Ectodermal cell (in vitro differentiated cells): Measurements from ENCODE around the gene CLRN3.

Source experiments
- H3K27ac ChIP-seq: 2 replicates; pipeline ENCODE4 v1.7.0; 2013; ENCODE audit warnings: mild to moderate bottlenecking, low read depth, low read length; ENCODE audit not compliant: insufficient read depth, poor library complexity, severe bottlenecking
- H3K27me3 ChIP-seq: 2 replicates; pipeline ENCODE4 v1.7.0; 2013; ENCODE audit warnings: mild to moderate bottlenecking, low read length; ENCODE audit not compliant: insufficient read depth, control insufficient read depth, poor library complexity, severe bottlenecking
- H3K36me3 ChIP-seq: one replicate; pipeline ENCODE4 v1.7.0; 2013; ENCODE audit warnings: low read length; ENCODE audit not compliant: control insufficient read depth, insufficient read depth
- H3K4me1 ChIP-seq: one replicate; pipeline ENCODE4 v1.7.0; 2013; ENCODE audit warnings: low read length; ENCODE audit not compliant: control insufficient read depth, insufficient read depth
- H3K4me3 ChIP-seq: 2 replicates; pipeline ENCODE4 v1.7.0; 2013; ENCODE audit warnings: low read depth, low read length, control low read depth; ENCODE audit not compliant: insufficient read depth
- H3K9me3 ChIP-seq: 2 replicates; pipeline ENCODE4 v1.7.0; 2013; ENCODE audit warnings: mild to moderate bottlenecking, low read length, moderate library complexity; ENCODE audit not compliant: control insufficient read depth
- WGBS, 2 experiments: methylation state at CpG; one replicate each; pipeline ENCODE4 v1.1.7; 2013; ENCODE audit warnings: missing lambda C conversion rate in 2 of 2; 5-methylcytosine and 5-hydroxymethylcytosine counted together

The CLRN3 gene

DNA sequence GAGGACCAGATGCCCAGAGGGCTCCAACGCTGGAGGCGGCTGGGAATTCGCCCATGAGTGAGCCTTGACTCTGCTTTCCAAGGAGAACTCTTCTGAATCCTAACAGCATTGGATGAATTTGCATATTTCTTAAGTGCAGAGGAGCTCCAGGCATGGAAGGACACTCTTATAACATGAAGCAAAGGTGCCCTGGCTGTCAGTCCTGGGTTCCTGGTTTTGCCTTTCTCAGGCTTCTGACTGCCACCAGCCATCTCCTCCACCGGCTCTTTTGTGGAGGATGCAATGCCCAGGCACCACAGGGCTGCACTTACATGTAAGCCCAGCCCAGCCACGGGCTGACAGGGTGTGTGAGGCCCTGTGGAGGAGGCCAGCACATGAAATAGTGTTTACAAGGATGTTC, 8.2 kb downstream of the CLRN3 start:
- Histone ChIP-seq H3K4me3 (no peak overlapping the region), H3K27me3 (no peaks in the 10 kb centered on the region), H3K9me3 (no peaks in the 10 kb centered on the region), H3K4me1 (no peaks in the 10 kb centered on the region), H3K36me3 (no peaks in the 10 kb centered on the region), H3K27ac (no peak overlapping the region)
- 92 to 94% methylated on average over 5 of the region's 5 CpGs for WGBS, 2 experiments

DNA sequence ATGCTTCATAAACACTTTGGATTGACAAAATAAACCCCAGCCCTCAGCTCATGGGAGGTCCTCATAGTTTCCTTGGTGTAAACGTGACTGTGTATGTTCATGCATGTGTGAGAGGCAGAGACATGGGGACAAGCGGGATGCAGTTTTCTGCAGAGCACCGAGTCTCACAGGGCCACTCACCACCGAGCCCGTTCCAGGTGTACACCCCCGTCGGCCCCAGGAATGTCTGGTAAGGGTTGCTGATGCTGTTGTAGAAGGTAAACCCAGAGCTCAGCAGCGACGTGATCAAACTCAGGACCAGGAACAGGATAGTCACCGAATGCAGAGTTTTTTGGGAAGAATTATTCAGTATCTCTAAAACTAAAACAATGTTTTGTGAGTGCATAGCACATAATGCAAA, 9.2 kb downstream of the CLRN3 start:
- no peaks in the 10 kb centered on the region for H3K4me1 ChIP-seq
- no peaks in the 10 kb centered on the region for H3K27me3 ChIP-seq
- no peak overlapping the region for H3K27ac ChIP-seq
- 94 to 96% methylated on average over 10 of the region's 10 CpGs for WGBS, 2 experiments
- H3K4me3 ChIP-seq, result no peak overlapping the region
- H3K9me3 ChIP-seq, result no peaks in the 10 kb centered on the region
- H3K36me3 ChIP-seq, result no peaks in the 10 kb centered on the region

DNA sequence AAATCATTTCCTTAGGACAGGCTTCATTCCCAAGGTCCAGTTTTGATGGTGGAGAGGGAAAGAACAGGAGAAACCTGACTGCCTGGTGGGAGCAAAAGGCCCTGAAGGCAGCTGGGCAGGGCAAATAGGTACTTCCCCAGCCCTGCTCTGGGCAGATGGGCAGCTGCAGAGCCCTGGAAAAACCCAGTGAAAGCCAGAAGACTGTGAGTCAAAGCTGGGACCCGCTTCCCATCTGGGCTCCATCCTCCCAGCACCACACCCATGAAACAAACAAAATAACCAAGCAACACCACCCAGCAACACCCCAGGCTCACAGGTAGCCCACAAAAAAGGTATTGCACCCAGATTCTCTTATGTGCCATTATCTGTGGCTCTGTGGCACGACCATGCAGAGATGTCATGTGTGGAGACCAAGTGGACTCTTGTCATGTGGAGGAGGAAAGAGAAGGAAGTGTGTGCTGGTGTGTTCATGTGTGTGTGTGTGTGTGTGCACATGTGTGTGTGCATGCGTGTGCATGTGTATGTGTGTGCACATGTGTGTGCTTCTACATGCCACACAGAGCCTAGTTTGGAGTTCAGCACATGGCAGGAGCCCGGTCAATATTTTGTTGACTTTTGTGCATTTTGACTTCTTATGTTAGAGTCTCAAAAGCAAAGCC, 9.8 kb downstream of the CLRN3 start:
- H3K27ac ChIP-seq, result no peak overlapping the region
- H3K4me1 ChIP-seq, result no peaks in the 10 kb centered on the region
- H3K27me3 ChIP-seq, result no peaks in the 10 kb centered on the region
- 91 to 93% methylated on average over 4 of the region's 4 CpGs for WGBS, 2 experiments
- no peaks in the 10 kb centered on the region for H3K36me3 ChIP-seq
- no peaks in the 10 kb centered on the region for H3K9me3 ChIP-seq
- H3K4me3 ChIP-seq, result no peak overlapping the region

DNA sequence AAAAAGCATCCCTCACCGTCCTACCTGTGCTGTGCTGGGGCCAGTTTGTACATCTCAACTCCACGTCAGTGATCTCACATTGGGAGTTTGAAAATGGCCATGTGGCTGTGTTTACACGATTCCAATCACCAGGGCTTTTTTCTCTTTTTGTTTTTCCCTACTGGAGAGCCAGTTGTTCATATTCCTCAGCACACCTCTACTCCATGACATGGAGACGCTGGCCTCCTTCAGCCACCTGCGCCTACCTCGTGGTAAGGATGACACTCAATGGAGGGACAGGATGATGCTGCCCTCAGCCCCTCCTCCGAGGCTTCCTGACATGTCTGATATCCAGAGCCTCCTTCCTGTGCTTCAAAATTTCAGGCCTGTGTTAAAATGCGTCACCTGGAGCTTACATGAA, 10.3 kb downstream of the CLRN3 start:
- no peaks in the 10 kb centered on the region for H3K36me3 ChIP-seq
- no peaks in the 10 kb centered on the region for H3K4me1 ChIP-seq
- no peak overlapping the region for H3K27ac ChIP-seq
- H3K9me3 ChIP-seq, result no peaks in the 10 kb centered on the region
- H3K27me3 ChIP-seq, result no peaks in the 10 kb centered on the region
- H3K4me3 ChIP-seq, result no peak overlapping the region
- 81 to 83% methylated on average over 8 of the region's 8 CpGs for WGBS, 2 experiments

DNA sequence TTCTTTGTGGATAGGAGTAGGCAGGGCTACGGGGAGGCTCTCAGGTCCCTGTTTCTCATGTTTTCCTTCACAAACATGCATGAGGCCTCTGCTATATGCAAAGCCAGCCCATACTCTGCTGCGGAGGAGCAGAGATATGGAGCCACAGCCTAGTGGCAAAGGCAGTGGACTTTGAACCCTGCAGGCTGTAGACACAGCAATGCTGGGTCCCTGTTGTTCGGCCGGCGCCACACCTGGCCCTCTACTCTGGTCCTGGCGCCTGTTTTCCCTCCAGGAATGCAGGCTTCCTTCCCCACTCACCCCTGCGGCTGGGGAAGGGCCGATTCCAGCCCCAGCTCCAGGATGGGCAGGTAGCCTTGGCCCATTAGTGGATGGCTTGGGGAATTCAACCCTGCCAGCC, 11.5 kb downstream of the CLRN3 start:
- H3K36me3 ChIP-seq, result no peaks in the 10 kb centered on the region
- WGBS, 2 experiments, result 91 to 95% methylated on average over 8 of the region's 8 CpGs
- H3K27me3 ChIP-seq, result no peaks in the 10 kb centered on the region
- no peak overlapping the region for H3K27ac ChIP-seq
- no peak overlapping the region for H3K4me3 ChIP-seq
- no peaks in the 10 kb centered on the region for H3K4me1 ChIP-seq
- no peaks in the 10 kb centered on the region for H3K9me3 ChIP-seq

DNA sequence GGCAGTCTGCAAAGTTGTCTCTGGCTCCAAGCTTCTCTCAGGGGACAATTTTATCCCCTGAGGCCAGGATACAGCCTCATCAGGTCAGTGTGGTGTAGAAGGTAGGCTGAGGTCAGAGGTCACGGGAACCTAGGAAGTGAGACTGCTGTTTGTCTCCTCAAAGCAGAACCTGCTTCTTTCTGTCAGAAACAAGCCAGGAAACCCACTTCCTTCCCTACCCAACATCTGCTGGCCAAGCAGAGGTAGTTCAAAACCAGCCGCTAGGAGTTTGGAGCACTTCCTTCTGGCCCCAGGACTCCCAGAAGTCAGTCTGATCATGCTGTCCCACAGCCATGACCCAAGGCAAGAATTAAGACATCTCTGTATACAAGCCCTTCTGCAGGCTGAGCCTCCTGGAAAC, 12.2 kb downstream of the CLRN3 start:
- Histone ChIP-seq H3K4me1 (no peaks in the 10 kb centered on the region), H3K27ac (no peak overlapping the region)

DNA sequence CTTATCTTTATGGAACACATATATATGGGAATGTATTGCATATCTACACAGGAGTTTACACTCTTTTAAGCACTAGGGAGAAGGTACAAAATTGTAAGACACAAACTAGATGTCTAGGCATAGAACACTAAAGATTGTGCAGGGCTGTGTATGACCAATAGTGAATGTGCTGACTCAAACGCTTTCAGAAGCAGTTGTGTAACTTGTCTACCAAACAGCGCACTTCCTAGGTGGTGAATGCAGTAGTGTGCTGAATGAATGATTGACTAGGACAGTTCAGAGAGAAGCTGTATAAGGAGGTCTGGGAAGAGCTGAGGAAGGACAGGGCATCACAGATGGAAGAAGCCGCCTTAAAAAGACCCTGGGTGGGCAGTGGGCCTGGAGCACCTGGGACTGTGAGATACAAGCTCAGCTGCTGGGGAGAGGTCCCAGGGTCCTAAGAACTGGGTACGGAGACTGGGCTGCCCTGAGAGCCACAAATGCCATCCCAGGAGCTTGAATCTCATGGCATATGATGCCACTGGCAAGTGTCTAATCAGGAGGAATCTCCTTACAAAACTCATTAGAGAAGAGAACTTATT, 14.2 kb downstream of the CLRN3 start:
- H3K27ac ChIP-seq, result no peak overlapping the region
- no peaks in the 10 kb centered on the region for H3K36me3 ChIP-seq
- no peaks in the 10 kb centered on the region for H3K9me3 ChIP-seq
- H3K27me3 ChIP-seq, result no peaks in the 10 kb centered on the region
- WGBS, 2 experiments, result 92 to 96% methylated on average over 4 of the region's 4 CpGs
- no peak overlapping the region for H3K4me3 ChIP-seq
- H3K4me1 ChIP-seq, result no peaks in the 10 kb centered on the region

More for the DNA sequence above, 12.2 kb downstream of the CLRN3 start:
- 86 to 92% methylated on average over 1 of the region's 2 CpGs for WGBS, 2 experiments
- H3K36me3 ChIP-seq, result no peaks in the 10 kb centered on the region
- H3K27me3 ChIP-seq, result no peaks in the 10 kb centered on the region
- no peak overlapping the region for H3K4me3 ChIP-seq
- no peaks in the 10 kb centered on the region for H3K9me3 ChIP-seq

DNA sequence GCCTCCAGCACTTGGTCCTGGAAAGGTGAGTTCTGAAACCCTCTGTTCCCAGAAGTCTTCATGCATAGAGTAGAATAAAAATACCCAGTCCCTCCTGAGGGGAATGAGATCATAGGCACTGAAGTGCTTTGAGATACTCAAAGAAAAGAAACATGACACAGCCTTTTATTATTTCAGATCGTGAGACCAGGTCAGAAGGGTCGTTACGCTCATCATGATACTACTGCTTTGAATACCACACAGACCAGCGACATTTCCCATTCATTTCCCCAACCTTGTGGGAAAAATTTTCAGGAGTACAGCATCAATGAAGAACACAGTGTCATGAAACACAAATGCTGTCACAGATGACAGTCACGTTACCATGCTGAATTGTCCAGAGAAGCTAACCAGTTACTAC, 15.0 kb downstream of the CLRN3 start:
- Histone ChIP-seq H3K4me1 (no peaks in the 10 kb centered on the region), H3K9me3 (no peaks in the 10 kb centered on the region), H3K4me3 (no peak overlapping the region), H3K36me3 (no peaks in the 10 kb centered on the region), H3K27me3 (no peaks in the 10 kb centered on the region), H3K27ac (no peak overlapping the region)
- 87 to 88% methylated on average over 5 of the region's 5 CpGs for WGBS, 2 experiments

DNA sequence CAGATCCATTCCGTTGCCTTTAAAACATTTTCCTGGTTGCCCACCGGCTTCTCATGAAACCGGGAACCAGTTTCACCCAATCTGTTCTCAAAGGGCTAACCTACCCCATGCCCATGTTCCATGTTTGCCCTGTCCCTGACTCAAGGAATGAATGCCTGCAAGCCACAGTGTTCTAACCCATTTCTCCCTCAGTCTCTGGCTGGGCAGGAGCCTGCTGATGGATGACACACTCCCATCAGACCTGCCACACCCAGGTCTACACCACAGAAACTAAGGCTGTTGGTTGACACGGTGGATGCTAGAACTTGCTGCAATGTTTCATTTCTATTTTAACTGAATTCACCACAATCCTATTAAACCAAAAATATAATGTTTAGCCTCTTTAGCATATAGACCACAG, 15.6 kb downstream of the CLRN3 start:
- Histone ChIP-seq H3K36me3 (no peaks in the 10 kb centered on the region), H3K4me1 (no peaks in the 10 kb centered on the region), H3K9me3 (no peaks in the 10 kb centered on the region), H3K4me3 (no peak overlapping the region), H3K27me3 (no peaks in the 10 kb centered on the region), H3K27ac (no peak overlapping the region)
- WGBS, 2 experiments, result 93% methylated on average over 4 of the region's 4 CpGs

DNA sequence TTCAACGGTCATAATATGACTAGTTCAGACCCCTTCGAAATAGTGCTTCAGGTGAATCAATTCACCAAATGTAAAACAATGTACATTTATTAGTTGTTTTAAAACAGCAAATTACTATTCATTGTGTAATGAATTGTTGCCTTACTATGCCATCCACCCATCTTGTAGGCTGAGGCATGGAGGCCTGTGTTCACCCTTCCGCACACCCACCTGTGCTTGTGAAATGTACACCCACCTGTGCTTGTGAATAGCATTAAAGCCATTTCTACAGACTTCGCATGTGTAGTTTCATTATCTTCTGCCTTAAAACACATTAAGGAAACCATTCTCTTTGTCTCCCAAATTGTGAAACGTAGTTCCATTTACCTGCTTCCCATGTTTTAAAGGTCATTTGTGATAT, 16.8 kb downstream of the CLRN3 start:
- H3K4me3 ChIP-seq, result no peak overlapping the region
- H3K4me1 ChIP-seq, result no peaks in the 10 kb centered on the region
- H3K9me3 ChIP-seq, result no peaks in the 10 kb centered on the region
- 91 to 99% methylated on average over 3 to 5 of the region's 5 CpGs for WGBS, 2 experiments
- H3K27ac ChIP-seq, result no peak overlapping the region
- no peaks in the 10 kb centered on the region for H3K36me3 ChIP-seq
- no peaks in the 10 kb centered on the region for H3K27me3 ChIP-seq

DNA sequence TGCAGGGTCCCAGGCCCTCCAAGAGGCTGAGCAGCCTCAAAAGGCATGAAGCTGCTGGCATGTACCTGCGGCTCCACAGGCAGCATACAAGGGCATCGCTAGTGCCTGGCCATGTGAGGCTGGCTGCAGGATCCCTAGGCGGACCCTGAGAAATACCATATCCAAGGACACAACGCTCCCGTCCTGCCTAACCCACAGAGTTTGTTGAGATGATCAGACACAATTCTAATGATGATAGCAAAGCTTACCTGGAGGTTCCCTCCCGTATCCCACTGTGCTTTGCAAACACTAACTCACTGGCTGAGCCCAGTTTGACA, 17.3 kb downstream of the CLRN3 start:
- Histone ChIP-seq H3K27ac (no peak overlapping the region), H3K9me3 (peaks cover 1% of the 10 kb centered on the region), H3K27me3 (no peaks in the 10 kb centered on the region), H3K4me3 (no peak overlapping the region), H3K4me1 (no peaks in the 10 kb centered on the region), H3K36me3 (no peaks in the 10 kb centered on the region)
- 93 to 98% methylated on average over 6 of the region's 6 CpGs for WGBS, 2 experiments
